Mucosa of descending colon (tissue), 3 donors: ENCODE data around the gene CRADD. TPM values are rescaled to one million over a fixed set of nuclear protein-coding genes. Genes with fewer than 3 reads are reported as not detected.

Source experiments
- ATAC-seq: fragments of 200-7000 bp; cut with Tn5 transposase; one replicate; pipeline ENCODE4 v1.9.1; 2020; ENCODE audit warnings: mild to moderate bottlenecking, moderate library complexity
- DNase-seq, 3 donors: peaks; one replicate each; pipeline ENCODE4 v3.0.0-alpha.2; 2020
- H3K36me3 ChIP-seq: fragments of 200-600 bp; one replicate; pipeline ENCODE4 v1.8.0; 2021; ENCODE audit warnings: low read depth, mild to moderate bottlenecking
- H3K4me1 ChIP-seq: fragments of 200-600 bp; one replicate; pipeline ENCODE4 v1.8.0; 2021; ENCODE audit warnings: low read depth, mild to moderate bottlenecking
- H3K4me3 ChIP-seq: fragments of 200-600 bp; one replicate; pipeline ENCODE4 v1.8.0; 2021; ENCODE audit warnings: mild to moderate bottlenecking
- H3K9me3 ChIP-seq: fragments of 200-600 bp; one replicate; pipeline ENCODE4 v1.8.0; 2021; ENCODE audit warnings: mild to moderate bottlenecking
- CTCF ChIP-seq: fragments of 200-600 bp; IDR thresholded peaks from one replicate; pipeline ENCODE4 v1.8.0; 2022; ENCODE audit warnings: antibody characterized with exemption, mild to moderate bottlenecking
- intact Hi-C, 2 donors: fragments of 100-400 bp; cut with DNase I in 1 of 2; cut with micrococcal nuclease in 1 of 2; formaldehyde crosslinking; loops; one replicate each; pipeline versions ENCODE4 v1.11.0 to v1.11.1; 2022; cut with DNase I, micrococcal nuclease
- total RNA-seq, 3 donors: library from RNA; stranded (reverse); fragmentation: NEBNext Ultra II Directional in 2 of 3; extraction: Animal tissue kit (Norgen Biotek cat#: 25700) in 2 of 3; gene quantifications; one replicate each; pipeline versions ENCODE4 v1.2.1 to v1.2.4, GENCODE V29; 2021 to 2023
- donor health status: DM: no; HTN: no; CAD: no; lungs with moderate emphysema.
- donor health status: DM: no; HTN: no; CAD: no.
- donor health status: DM: no; HTN: yes; CAD: no.

CRADD gene
- total RNA-seq, 3 donors from 2014 or later: 18.4 to 27.9 (median 22.7) TPM

GRCh38 chr12:93813186-93813585, 136.0 kb downstream of the CRADD start:
- H3K4me1 ChIP-seq: no peaks in the 10 kb centered on the region
- DNase-seq (no peak), ATAC-seq (no peak)
- H3K4me3 ChIP-seq: no peak overlapping the region
- intact Hi-C loops: no loop called here
- H3K9me3 ChIP-seq: no peaks in the 10 kb centered on the region
- no peaks in the 10 kb centered on the region for H3K36me3 ChIP-seq
- TF ChIP-seq CTCF: no peak

- no peak for TF ChIP-seq CTCF
- ATAC-seq (peak; percentile 64), DNase-seq (peak; percentile 44 to 58 (median 58))
- H3K4me3 ChIP-seq: no peak overlapping the region
- no peaks in the 10 kb centered on the region for H3K36me3 ChIP-seq
- no peaks in the 10 kb centered on the region for H3K4me1 ChIP-seq
- intact Hi-C loops: no loop called here
- no peaks in the 10 kb centered on the region for H3K9me3 ChIP-seq
Observed at GRCh38 chr12:93813972-93814821, 137.0 kb downstream of the CRADD start.

DNA sequence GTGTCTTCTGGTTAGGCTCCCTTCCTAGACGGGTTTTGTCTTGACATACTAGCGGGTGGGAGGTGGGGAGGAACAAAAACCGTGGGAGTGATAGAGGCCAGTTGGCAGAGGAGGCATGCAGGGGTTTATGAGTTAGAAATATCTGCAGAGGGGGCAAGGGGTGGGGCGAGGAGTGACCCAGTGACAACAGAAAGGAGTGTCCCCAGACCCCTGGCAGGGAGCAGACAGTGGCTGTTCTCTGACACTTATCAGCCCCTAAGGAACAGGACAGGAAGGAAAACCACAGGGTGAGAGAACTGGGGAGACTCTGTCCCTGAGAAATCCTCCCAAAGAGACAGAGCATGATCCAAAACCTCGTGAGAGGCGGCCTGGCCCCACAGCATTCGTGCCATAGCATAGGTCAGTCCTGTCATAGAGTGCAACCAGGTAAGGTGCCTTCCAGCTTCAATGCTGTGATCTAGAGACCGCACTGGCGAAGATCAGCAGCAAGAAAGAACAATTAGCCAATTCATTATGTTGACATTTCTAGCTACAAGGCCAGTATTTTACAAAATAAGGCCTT, 141.4 kb downstream of the CRADD start:
- ATAC-seq (no peak), DNase-seq (no peak)
- intact Hi-C loops: no loop called here
- Histone ChIP-seq H3K9me3 (no peaks in the 10 kb centered on the region), H3K4me3 (no peak overlapping the region), H3K4me1 (no peaks in the 10 kb centered on the region), H3K36me3 (no peaks in the 10 kb centered on the region)
- no peak for TF ChIP-seq CTCF

DNA sequence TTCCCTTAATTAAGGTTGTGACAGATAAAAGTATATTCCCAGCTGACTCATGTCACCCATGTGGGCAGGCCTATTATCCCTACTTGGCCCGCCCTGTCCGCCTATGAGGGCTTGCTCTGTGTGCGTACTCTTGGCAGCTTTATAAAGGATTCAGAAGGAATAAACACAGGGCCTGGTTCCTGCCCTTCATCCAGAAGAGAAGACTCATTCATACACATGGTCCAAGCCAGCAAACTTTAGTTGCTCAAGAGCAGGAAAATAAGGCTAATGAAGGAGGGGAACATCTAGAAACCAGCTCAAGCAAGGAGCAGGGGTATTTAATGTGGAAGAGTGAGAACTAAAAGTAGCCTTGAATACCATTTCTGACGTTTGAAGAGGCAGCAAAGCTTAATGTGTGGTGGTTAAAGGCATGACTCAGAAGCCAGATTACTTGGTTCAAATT, 141.9 kb downstream of the CRADD start:
- Histone ChIP-seq H3K36me3 (no peaks in the 10 kb centered on the region), H3K4me1 (no peaks in the 10 kb centered on the region), H3K4me3 (no peak overlapping the region), H3K9me3 (no peaks in the 10 kb centered on the region)
- TF ChIP-seq CTCF: no peak
- ATAC-seq: peak; percentile 72
- intact Hi-C loops: no loop called here
- peak; percentile 25 to 56 (median 35) for DNase-seq

- no peak for TF ChIP-seq CTCF
- H3K4me1 ChIP-seq: no peaks in the 10 kb centered on the region
- no peak for DNase-seq
- H3K4me3 ChIP-seq: no peak overlapping the region
- H3K9me3 ChIP-seq: no peaks in the 10 kb centered on the region
- intact Hi-C loops: no loop called here
- H3K36me3 ChIP-seq: no peaks in the 10 kb centered on the region
- no peak for ATAC-seq
Observed at GRCh38 chr12:93823616-93824391, 146.6 kb downstream of the CRADD start.
